Activated CD4-positive, CD25-positive, alpha-beta regulatory T cell treated with anti-CD3 and anti-CD28 coated beads, Interleukin-2, amount 50 U/mL, for 16 hours (primary cell): ENCODE results near the gene CASKIN2.
A peak's percentile ranks its signal among the peaks of the same experiment; 100 is the strongest.
"Not testable (repeated sequence)": the region's sequence is repeated elsewhere in the genome, so short reads cannot be mapped to it uniquely, and the experiment has no call there.

Source experiments
- DNase-seq: peaks from one replicate; pipeline ENCODE4 v3.0.0-alpha.2; 2020; ENCODE audit warnings: low read depth, low spot score

CASKIN2 gene

GRCh38 chr17:75472119-75472518 is 43.2 kb downstream of the CASKIN2 start:
- no peak for DNase-seq

DNA sequence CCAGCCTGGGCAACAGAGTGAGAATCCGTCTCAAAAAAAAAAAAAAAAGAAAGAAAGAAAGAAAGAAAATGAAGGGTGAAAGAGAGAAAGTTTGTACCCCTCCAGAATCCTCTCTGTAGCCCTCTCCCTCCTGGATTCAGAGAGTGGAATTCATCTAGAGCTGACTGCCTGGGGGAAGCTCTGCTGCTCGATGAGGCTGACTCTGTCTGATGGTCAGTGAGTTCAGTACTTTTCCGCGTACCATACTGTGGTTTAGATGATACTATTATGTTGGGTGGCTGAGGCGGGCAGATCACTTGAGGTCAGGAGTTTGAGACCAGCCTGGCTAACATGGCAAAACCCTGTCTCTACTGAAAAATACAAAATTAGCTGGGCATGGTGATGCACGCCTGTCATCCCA is 44.1 kb downstream of the CASKIN2 start:
- no peak for DNase-seq

- no peak for DNase-seq
Measured at GRCh38 chr17:75468779-75469373, 46.5 kb downstream of the CASKIN2 start.

GRCh38 chr17:75468291-75468754 is 47.0 kb downstream of the CASKIN2 start:
- no peak for DNase-seq

DNA sequence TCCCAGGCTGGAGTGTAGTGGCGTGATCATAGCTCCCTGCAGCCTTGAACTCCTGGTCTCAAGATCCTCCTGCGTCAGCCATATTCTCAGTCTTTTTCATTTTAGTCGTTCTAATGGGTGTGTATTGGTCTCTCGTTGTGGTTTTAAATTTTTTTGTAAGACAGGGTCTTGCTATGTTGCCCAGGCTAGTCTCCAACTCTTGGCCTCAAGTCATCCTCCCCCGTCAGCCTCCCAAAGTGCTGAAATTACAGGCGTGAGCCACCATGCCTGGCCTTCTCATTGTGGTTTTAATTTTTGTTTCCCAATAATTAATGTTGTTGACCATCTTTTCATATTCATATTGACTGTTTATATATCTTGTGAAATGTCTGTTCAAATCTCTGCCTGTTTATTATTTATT is 50.3 kb downstream of the CASKIN2 start:
- no peak for DNase-seq

DNA sequence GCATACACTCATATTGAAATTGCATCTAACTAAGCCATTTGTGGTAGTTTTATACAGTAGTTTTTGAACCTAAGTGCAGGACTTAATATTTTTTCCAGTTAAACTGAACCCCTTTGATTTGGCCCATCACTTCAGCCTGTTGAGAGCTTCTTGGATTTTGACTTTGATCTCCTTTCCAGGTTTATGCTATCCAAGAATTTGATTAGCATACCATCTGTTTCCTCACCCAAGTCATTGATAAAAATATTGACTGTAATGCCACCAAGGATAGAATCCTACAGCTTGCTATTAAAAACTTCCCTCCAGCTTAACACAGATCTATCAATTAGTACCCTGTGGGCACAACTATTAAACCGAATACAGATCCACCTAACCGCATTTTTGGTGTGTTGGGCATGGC is 51.7 kb downstream of the CASKIN2 start:
- no peak for DNase-seq

- DNase-seq, result no peak
Measured at GRCh38 chr17:75460295-75460694, 55.0 kb downstream of the CASKIN2 start.

DNA sequence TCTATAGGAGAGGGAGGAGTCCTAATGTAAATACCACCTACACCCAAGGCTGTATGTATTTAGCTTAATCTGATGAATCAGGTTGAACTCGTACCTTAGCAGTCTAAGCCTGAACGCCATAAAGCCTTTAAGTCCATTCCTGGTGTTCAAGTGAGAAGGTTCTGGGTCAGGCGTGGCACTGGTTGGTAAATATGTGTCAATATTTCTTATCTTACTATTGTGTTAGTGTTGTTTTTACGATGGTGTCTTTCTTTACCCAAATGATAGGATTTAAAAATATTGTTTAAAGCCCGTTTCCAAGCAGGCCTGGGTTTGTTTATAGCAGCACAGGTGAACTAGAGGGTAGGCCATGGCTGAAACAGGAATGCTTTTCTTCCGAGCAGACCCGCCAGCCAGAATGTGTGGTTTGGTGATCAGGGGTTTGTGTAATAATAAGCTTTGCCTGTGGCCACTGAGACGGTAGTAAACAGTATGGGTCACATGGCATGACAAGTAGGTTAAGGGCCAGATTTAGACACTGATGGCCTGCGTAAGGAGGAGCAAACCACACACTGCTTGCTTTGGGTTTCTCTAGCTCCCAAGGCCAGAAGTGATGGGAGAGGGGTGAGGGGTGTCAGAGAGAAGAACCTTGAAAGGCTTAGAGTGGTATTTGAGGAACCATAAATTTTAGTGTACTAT is 55.6 kb downstream of the CASKIN2 start:
- DNase-seq, result no peak

DNA sequence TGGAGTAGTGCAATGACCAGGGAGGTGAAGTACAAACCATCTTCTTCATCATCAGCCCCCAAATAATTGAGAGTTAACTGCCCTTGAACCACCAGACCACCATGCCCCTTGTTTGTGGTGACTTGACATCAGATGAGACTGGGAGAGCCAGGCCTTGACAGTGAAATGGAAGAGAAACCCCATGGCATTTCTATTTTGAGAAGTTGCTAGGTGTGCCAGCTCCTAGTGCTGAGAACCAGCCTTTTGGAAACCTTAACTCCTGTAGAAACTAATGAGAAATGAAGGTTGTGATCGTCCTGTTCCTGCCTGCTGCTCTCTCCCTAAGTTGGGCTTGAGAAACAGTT is 56.1 kb downstream of the CASKIN2 start:
- no peak for DNase-seq

- DNase-seq, result no peak
Measured at GRCh38 chr17:75457047-75457654, 58.2 kb downstream of the CASKIN2 start.

DNA sequence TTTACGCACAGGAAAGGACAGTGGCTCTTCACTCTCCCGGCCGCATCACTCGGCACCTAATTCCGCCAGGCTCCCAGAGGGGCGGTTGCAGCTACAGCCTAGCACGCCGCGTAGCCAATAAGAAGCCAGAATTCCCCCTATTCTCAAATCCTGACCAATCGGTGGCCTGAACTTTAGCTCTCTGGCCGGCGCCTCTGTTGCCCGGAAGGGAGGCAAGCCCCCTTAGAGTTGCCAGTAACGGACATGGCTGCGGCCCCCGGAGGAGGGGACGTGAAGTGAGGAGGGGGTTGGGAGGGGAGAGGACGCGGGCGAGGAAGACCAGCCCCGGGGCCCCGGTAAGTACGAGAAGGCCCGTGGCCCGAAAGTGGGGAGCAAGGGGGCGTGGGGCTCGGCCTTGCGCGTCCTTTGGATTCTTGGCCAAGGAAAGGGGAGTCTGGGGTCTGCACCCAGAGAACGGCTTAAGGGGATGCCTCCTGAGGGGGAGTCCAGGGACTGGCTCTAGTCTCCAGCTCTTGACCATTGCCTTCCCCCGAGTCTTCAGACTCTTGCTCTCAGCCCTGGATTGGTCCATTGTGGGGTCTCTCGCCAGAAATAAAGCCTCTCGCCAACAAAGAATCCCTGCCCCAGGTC is 58.8 kb downstream of the CASKIN2 start, which contains the start of gene TMEM94:
Gene TMEM94, plus strand, starts transcription at position 219 of the 630 bp plus-strand sequence. CDS start 15,271 bp downstream, outside the sequence.
- DNase-seq, result peak; percentile 81

DNA sequence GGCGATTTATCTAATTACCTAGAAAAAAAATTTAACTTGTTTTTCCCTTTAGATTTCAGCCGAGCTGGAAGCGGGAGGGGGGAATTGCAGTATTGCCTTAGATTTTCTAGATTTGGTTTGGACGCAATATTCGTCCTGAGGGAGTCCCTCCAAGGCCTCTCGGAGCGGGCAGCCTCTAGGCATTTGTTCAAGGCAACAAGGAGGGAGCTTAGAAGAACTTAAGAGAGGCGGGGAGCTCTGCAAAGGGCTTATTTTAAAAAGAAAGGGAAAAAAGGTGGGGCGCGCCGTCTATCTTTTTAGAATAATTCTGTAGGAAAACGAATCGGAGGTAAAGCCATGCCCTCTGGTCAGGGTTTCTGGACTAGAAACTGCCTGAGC is 59.3 kb downstream of the CASKIN2 start:
- no peak for DNase-seq

DNA sequence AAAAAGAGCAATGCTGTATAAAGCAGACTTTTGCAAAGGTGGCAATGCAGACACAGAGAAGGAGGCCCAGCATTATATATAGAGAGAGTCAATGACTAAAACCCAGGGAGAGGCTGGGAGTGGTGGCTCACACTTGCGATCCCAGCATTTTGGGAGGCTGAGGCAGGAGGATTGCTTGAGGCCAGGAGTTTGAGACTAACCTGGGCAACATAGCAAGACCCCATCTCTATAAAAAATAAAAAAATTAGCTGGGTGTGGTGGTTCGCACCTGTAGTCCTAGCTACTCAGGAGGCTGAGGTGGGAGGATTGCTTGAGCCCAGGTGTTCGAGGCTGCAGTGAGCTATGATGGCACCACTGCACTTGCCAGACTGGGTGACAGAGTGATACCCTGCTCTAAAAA is 60.7 kb downstream of the CASKIN2 start:
- DNase-seq, result not testable (repeated sequence)

GRCh38 chr17:75454193-75454592 is 61.1 kb downstream of the CASKIN2 start:
- no peak for DNase-seq

GRCh38 chr17:75450270-75450669 is 65.1 kb downstream of the CASKIN2 start:
- no peak for DNase-seq
